Upper lobe of left lung (tissue), 6 donors: Measurements from ENCODE around the gene TMEM231. TPM values are rescaled to one million over a fixed set of nuclear protein-coding genes. Genes with fewer than 3 reads are reported as not detected.
"Not testable (repeated sequence)": the region's sequence is repeated elsewhere in the genome, so short reads cannot be mapped to it uniquely, and the experiment has no call there.

ENCODE experiments used
- ATAC-seq, 2 donors: fragments of 200-7000 bp; cut with Tn5 transposase; one replicate each; pipeline ENCODE4 v1.9.1; 2022; ENCODE audit warnings: mild to moderate bottlenecking in 2 of 2, moderate library complexity in 2 of 2; ENCODE audit not compliant: low FRiP score in 2 of 2
- DNase-seq, 2 donors: peaks; one replicate each; pipeline ENCODE4 v3.0.0-alpha.2; 2019 to 2020
- H3K27ac ChIP-seq, 4 donors: fragments of 200-600 bp; sonication (generic); one replicate each; pipeline ENCODE4 v1.5.1; 2016 to 2019
- H3K27me3 ChIP-seq, 4 donors: fragments of 200-600 bp; sonication (generic); one replicate each; pipeline ENCODE4 v1.5.1; 2017 to 2019
- H3K36me3 ChIP-seq, 4 donors: fragments of 200-600 bp; sonication (generic); one replicate each; pipeline ENCODE4 v1.5.1; 2016 to 2019
- H3K4me1 ChIP-seq, 4 donors: fragments of 200-600 bp; sonication (generic); one replicate each; pipeline ENCODE4 v1.5.1; 2018 to 2019
- H3K4me3 ChIP-seq, 4 donors: fragments of 200-600 bp; sonication (generic); one replicate each; pipeline ENCODE4 v1.5.1; 2017 to 2019; ENCODE audit warnings: mild to moderate bottlenecking in 2 of 4, moderate library complexity in 1 of 4
- H3K9me3 ChIP-seq, 4 donors: fragments of 200-600 bp; sonication (generic); one replicate each; pipeline ENCODE4 v1.5.1; 2018 to 2019
- CTCF ChIP-seq, 6 experiments: fragments of 450-650 bp in 4 of 6; fragments of 200-600 bp in 2 of 6; sonication (generic) in 2 of 6; IDR thresholded peaks; one replicate each; pipeline ENCODE4 v1.5.1; 2016 to 2019; ENCODE audit warnings: antibody characterized with exemption in 6 of 6
- EP300 ChIP-seq, 4 donors: sonication (generic); formaldehyde crosslinking; IDR thresholded peaks; one replicate each; pipeline ENCODE4 v1.5.1; 2017; ENCODE audit warnings: antibody characterized with exemption in 4 of 4, control low read depth in 2 of 4
- POLR2A ChIP-seq, 4 donors: fragments of 450-650 bp; IDR thresholded peaks; one replicate each; pipeline ENCODE4 v1.5.1; 2016 to 2017; ENCODE audit warnings: antibody characterized with exemption in 4 of 4, mild to moderate bottlenecking in 2 of 4
- POLR2AphosphoS5 ChIP-seq, 2 donors: sonication (generic); formaldehyde crosslinking; IDR thresholded peaks; one replicate each; pipeline ENCODE4 v1.5.1; 2017; ENCODE audit warnings: antibody characterized with exemption in 2 of 2
- WGBS, 2 donors: methylation state at CpG; one replicate each; pipeline ENCODE4 v1.1.5; 2017 to 2018; 5-methylcytosine and 5-hydroxymethylcytosine counted together
- total RNA-seq, 6 donors: library from RNA; depleted of rRNA in 4 of 6; stranded (reverse); fragments of >200 nt in 4 of 6; gene quantifications; one replicate each; pipeline versions ENCODE4 v1.1.0 to v1.2.1, GENCODE V29; 2016 to 2021
- donor health status: DM: no; HTN: no; CAD: no; lungs with moderate emphysema.
- donor health status: DM: no; HTN: yes; CAD: no; lungs with severe emphysema.

TMEM231 gene
- total RNA-seq, 6 donors from 2014 or later = 6.3 to 31.2 (median 11.8) TPM

- no peak for DNase-seq
- 86 to 92% methylated on average over 6 of the region's 6 CpGs for WGBS, 2 donors
- H3K4me3 ChIP-seq = no peak overlapping the region
- ATAC-seq = no peak
- H3K9me3 ChIP-seq = no peaks in the 10 kb centered on the region
- H3K27me3 ChIP-seq = no peaks in the 10 kb centered on the region
- TF ChIP-seq POLR2A (IDR thresholded peaks at IDR 0.05) = no peak
- TF ChIP-seq EP300 (IDR thresholded peaks at IDR 0.05) = no peak
- peaks cover 0 to 22% (median 3%) of the 10 kb centered on the region in 4 donors for H3K36me3 ChIP-seq
- no peaks in the 10 kb centered on the region for H3K4me1 ChIP-seq
- H3K27ac ChIP-seq = no peak overlapping the region
These were observed 37.3 kb upstream of the TMEM231 start for GRCh38 chr16:75593308-75593707.

DNA sequence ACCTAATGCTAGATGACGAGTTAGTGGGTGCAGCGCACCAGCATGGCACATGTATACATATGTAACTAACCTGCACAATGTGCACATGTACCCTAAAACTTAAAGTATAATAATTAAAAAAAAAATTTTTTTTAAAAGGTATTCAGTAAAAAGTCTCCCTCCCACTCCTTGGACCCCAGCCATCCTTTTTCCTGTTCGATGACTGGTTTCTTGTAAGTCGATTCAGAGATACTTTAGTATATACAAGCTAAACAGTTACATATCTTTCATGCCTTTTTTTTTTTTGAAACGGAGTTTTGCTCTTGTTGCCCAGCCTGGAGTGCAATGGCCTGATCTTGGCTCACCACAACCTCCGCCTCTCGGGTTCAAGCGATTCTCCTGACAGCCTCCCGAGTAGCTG lies 35.9 kb upstream of the TMEM231 start:
- WGBS, 2 donors = 71 to 76% methylated on average over 9 of the region's 9 CpGs

GRCh38 chr16:75590920-75591843 lies 35.1 kb upstream of the TMEM231 start:
- DNase-seq (no peak), ATAC-seq (peak; percentile 67 to 95)
- H3K27me3 ChIP-seq = no peaks in the 10 kb centered on the region
- no peaks in the 10 kb centered on the region for H3K4me1 ChIP-seq
- no peak overlapping the region for H3K4me3 ChIP-seq
- H3K9me3 ChIP-seq = no peaks in the 10 kb centered on the region
- peaks cover 0 to 8% (median 3%) of the 10 kb centered on the region in 4 donors for H3K36me3 ChIP-seq
- 71 to 81% methylated on average over 8 of the region's 8 CpGs for WGBS, 2 donors
- no peak for TF ChIP-seq EP300 (IDR thresholded peaks at IDR 0.05)
- TF ChIP-seq POLR2AphosphoS5 (IDR thresholded peaks at IDR 0.05) = no peak
- no peak for TF ChIP-seq CTCF (IDR thresholded peaks at IDR 0.05)
- no peak for TF ChIP-seq POLR2A (IDR thresholded peaks at IDR 0.05)
- H3K27ac ChIP-seq = peak overlapping the region in 2 of 4 donors; percentile 46 to 66

More for the DNA sequence above, 35.9 kb upstream of the TMEM231 start:
- not testable (repeated sequence) for H3K27ac ChIP-seq, H3K9me3 ChIP-seq, ATAC-seq, H3K27me3 ChIP-seq, DNase-seq, H3K4me1 ChIP-seq, H3K4me3 ChIP-seq
- peaks cover 0 to 11% (median 3%) of the 10 kb centered on the region in 4 donors for H3K36me3 ChIP-seq

- WGBS, 2 donors = 68 to 87% methylated on average over 2 to 3 of the region's 3 CpGs
- H3K36me3 ChIP-seq = peaks cover 0 to 6% (median 2%) of the 10 kb centered on the region in 4 donors
- no peaks in the 10 kb centered on the region for H3K4me1 ChIP-seq
- H3K27me3 ChIP-seq = no peaks in the 10 kb centered on the region
- no peak for DNase-seq
- H3K4me3 ChIP-seq = no peak overlapping the region
- H3K27ac ChIP-seq = no peak overlapping the region
- no peaks in the 10 kb centered on the region for H3K9me3 ChIP-seq
- TF ChIP-seq POLR2AphosphoS5 (IDR thresholded peaks at IDR 0.05) = no peak
- TF ChIP-seq CTCF (IDR thresholded peaks at IDR 0.05) = no peak
- no peak for TF ChIP-seq EP300 (IDR thresholded peaks at IDR 0.05)
- TF ChIP-seq POLR2A (IDR thresholded peaks at IDR 0.05) = no peak
- peak in 1 of 2 donors; percentile 64 for ATAC-seq
These were observed 33.3 kb upstream of the TMEM231 start for GRCh38 chr16:75589306-75589705.

GRCh38 chr16:75588716-75589115 lies 32.7 kb upstream of the TMEM231 start:
- peaks cover 0 to 6% (median 1%) of the 10 kb centered on the region in 4 donors for H3K36me3 ChIP-seq
- TF ChIP-seq POLR2A (IDR thresholded peaks at IDR 0.05) (no peak), POLR2AphosphoS5 (IDR thresholded peaks at IDR 0.05) (no peak), EP300 (IDR thresholded peaks at IDR 0.05) (no peak), CTCF (IDR thresholded peaks at IDR 0.05) (no peak)
- no peak overlapping the region for H3K27ac ChIP-seq
- no peaks in the 10 kb centered on the region for H3K27me3 ChIP-seq
- no peak overlapping the region for H3K4me3 ChIP-seq
- 97 to 98% methylated on average over 4 of the region's 4 CpGs for WGBS, 2 donors
- no peak for DNase-seq
- no peaks in the 10 kb centered on the region for H3K4me1 ChIP-seq
- H3K9me3 ChIP-seq = no peaks in the 10 kb centered on the region
- no peak for ATAC-seq
